HG02678 (cell line): ENCODE data around the gene ZNF618.

ENCODE experiments used
- ATAC-seq: cut with Tn5 transposase; IDR thresholded peaks from one replicate; pipeline ENCODE4 v1.9.1; 2021; ENCODE audit warnings: mild to moderate bottlenecking, moderate library complexity; ENCODE audit not compliant: unreplicated experiment

ZNF618 gene

GRCh38 chr9:113882181-113882580, 6.1 kb downstream of the ZNF618 start:
- ATAC-seq: no peak

- no peak for ATAC-seq
Observed at GRCh38 chr9:113882636-113883164, 6.6 kb downstream of the ZNF618 start.

GRCh38 chr9:113885183-113886025, 9.3 kb downstream of the ZNF618 start:
- no peak for ATAC-seq

GRCh38 chr9:113886026-113886369, 9.9 kb downstream of the ZNF618 start:
- ATAC-seq: no peak

GRCh38 chr9:113886466-113886865, 10.4 kb downstream of the ZNF618 start:
- ATAC-seq: no peak

- ATAC-seq: no peak
Observed at GRCh38 chr9:113886933-113887332, 10.8 kb downstream of the ZNF618 start.

GRCh38 chr9:113887436-113887835, 11.3 kb downstream of the ZNF618 start:
- ATAC-seq: no peak

GRCh38 chr9:113888336-113888735, 12.2 kb downstream of the ZNF618 start:
- no peak for ATAC-seq

GRCh38 chr9:113888976-113889375, 12.9 kb downstream of the ZNF618 start:
- no peak for ATAC-seq

GRCh38 chr9:113890704-113891103, 14.6 kb downstream of the ZNF618 start:
- no peak for ATAC-seq

- ATAC-seq: no peak
Observed at GRCh38 chr9:113892861-113893491, 16.9 kb downstream of the ZNF618 start.

GRCh38 chr9:113894166-113894565, 18.1 kb downstream of the ZNF618 start:
- ATAC-seq: no peak

GRCh38 chr9:113895526-113895925, 19.4 kb downstream of the ZNF618 start:
- no peak for ATAC-seq

- no peak for ATAC-seq
Observed at GRCh38 chr9:113896713-113897112, 20.6 kb downstream of the ZNF618 start.

- ATAC-seq: no peak
Observed at GRCh38 chr9:113898151-113898550, 22.0 kb downstream of the ZNF618 start.

- no peak for ATAC-seq
Observed at GRCh38 chr9:113898596-113898995, 22.5 kb downstream of the ZNF618 start.

GRCh38 chr9:113899205-113899604, 23.1 kb downstream of the ZNF618 start:
- no peak for ATAC-seq

GRCh38 chr9:113901221-113901688, 25.1 kb downstream of the ZNF618 start:
- ATAC-seq: no peak

GRCh38 chr9:113903514-113904077, 27.5 kb downstream of the ZNF618 start:
- no peak for ATAC-seq

- ATAC-seq: no peak
Observed at GRCh38 chr9:113906411-113907110, 30.5 kb downstream of the ZNF618 start.

- no peak for ATAC-seq
Observed at GRCh38 chr9:113907282-113907681, 31.2 kb downstream of the ZNF618 start.
